Activated naive CD8-positive, alpha-beta T cell treated with anti-CD3 and anti-CD28 coated beads for 36 hours (primary cell): Measurements from ENCODE around the gene TIGD3. TPM values are rescaled to one million over a fixed set of nuclear protein-coding genes. Genes with fewer than 3 reads are reported as not detected.

Experiments
- DNase-seq: peaks from one replicate; pipeline ENCODE4 v3.0.0; 2021
- H3K27ac Mint-ChIP-seq: one replicate; pipeline ENCODE4 v1.8.0; 2022; ENCODE audit warnings: mild to moderate bottlenecking, moderate library complexity, mixed read lengths
- H3K27me3 Mint-ChIP-seq: one replicate; pipeline ENCODE4 v1.8.0; 2022; ENCODE audit warnings: mild to moderate bottlenecking, mixed read lengths
- H3K36me3 Mint-ChIP-seq: one replicate; pipeline ENCODE4 v1.8.0; 2021; ENCODE audit warnings: mild to moderate bottlenecking, mixed read lengths
- H3K4me1 Mint-ChIP-seq: one replicate; pipeline ENCODE4 v1.8.0; 2021; ENCODE audit warnings: mixed read lengths
- H3K4me3 Mint-ChIP-seq: one replicate; pipeline ENCODE4 v1.8.0; 2022; ENCODE audit warnings: mild to moderate bottlenecking, moderate library complexity, mixed read lengths
- H3K9me3 Mint-ChIP-seq: one replicate; pipeline ENCODE4 v1.8.0; 2022; ENCODE audit warnings: mixed read lengths
- total RNA-seq, 2 experiments: library from RNA; stranded (reverse); gene quantifications; one replicate each; pipeline ENCODE4 v1.2.3, GENCODE V29; 2021

Gene TIGD3
- under 1 TPM; 0.49 to 0.54 TPM for total RNA-seq

DNA sequence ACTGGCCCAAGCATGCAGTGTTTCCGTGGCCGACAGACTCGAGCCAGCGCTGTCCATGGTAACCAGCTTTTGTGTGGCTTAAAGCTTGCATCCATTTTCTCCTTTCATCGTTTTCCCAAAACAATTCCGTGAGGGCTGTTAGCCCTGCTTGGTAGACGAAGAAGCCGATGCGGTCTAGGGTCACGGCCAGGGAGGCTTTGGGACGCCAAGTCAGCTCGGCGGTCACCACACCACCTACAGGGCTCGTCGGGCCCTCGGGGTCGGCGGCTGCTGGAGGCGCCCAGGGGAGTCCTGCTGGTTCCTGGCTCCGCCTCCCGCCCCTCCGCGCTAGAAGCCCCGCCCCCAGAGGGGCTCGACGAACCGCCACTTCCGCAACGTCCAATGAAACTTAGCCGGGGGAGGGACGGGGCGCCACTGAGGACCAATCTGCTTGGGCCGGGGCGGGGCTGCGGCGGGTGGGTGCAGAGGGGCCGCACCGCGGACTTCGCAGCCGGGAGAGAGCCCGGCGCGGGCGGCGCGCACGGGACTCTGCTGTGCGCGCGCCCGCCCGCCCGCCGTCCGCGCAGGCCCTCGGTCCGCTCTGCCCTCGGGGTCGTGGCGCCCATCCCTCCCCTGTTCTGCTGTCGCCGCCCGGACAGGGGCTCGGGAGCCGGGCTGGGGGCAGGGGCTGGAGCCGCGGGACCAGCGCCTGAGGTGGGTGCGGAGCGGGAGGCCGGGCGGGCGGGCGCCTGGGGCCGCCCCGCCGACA is at the start of gene TIGD3:
TIGD3 (plus strand) TSS at position 487 of the 748 bp plus-strand sequence. CDS start 1,058 bp downstream, outside the sequence.
- Mint-ChIP-seq H3K9me3 (no peaks in the 10 kb centered on the region), H3K4me1 (peaks cover 10% of the 10 kb centered on the region), H3K27ac (peak within 1 kb of the TSS; percentile 67), H3K36me3 (no peaks in the 10 kb centered on the region), H3K4me3 (peak within 1 kb of the TSS; percentile 89), H3K27me3 (no peaks in the 10 kb centered on the region)
- peak; percentile 97 for DNase-seq

GRCh38 chr11:65305501-65306268 is 48.9 kb upstream of the TIGD3 start:
- no peaks in the 10 kb centered on the region for H3K4me1 Mint-ChIP-seq

DNA sequence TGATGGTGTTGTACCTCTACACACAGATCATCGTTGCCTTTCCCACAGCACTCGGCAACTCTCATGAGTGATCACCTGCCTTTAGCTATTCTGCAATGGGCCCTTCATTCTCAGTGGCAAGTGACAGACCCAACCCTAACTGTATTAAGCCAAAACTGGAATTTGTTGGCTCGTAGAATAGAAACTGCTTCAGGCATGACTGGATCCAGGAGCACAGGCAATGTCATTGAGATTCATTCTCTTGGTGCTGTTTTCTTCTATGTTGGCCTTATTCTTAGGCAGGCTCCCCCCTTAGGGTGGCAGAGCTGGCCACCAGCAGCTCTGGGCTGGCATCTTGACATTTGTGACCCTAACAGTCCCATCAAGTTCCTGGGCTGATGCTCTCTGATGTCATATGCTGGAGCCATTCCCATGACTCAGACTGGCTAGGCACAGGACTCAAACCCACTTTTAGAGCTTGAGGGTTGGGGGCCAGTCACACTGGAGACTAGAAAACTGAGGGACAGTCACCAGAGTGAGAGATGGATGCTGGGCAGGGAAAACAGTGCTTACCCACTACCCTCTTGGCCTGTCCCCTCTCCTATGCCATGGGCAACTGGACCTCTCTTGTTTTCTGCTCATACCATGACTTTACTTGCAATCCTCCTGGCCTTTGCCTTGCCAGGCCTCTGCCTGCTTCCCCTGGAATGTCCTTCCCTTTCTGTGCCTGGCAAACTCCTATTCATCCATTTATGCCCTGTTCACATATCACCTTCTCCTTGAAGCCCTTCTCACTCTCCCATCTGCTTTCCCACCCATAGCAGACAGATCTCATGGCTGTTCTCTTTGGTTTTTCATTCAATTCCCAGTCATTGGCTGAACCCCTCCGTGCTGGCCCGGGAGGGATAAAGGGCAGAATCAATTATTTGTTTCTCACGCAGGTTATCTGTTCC is 47.0 kb upstream of the TIGD3 start:
- no peaks in the 10 kb centered on the region for H3K4me1 Mint-ChIP-seq
- H3K9me3 Mint-ChIP-seq = no peaks in the 10 kb centered on the region
- H3K27me3 Mint-ChIP-seq = no peaks in the 10 kb centered on the region
- H3K4me3 Mint-ChIP-seq = no peak overlapping the region
- DNase-seq = no peak
- H3K36me3 Mint-ChIP-seq = peaks cover 7% of the 10 kb centered on the region
- H3K27ac Mint-ChIP-seq = peak overlapping the region; percentile 14

More at GRCh38 chr11:65305501-65306268, 48.9 kb upstream of the TIGD3 start:
- Mint-ChIP-seq H3K27me3 (no peaks in the 10 kb centered on the region), H3K4me3 (no peak overlapping the region), H3K27ac (no peak overlapping the region), H3K9me3 (no peaks in the 10 kb centered on the region), H3K36me3 (peaks cover 7% of the 10 kb centered on the region)
- DNase-seq = no peak

DNA sequence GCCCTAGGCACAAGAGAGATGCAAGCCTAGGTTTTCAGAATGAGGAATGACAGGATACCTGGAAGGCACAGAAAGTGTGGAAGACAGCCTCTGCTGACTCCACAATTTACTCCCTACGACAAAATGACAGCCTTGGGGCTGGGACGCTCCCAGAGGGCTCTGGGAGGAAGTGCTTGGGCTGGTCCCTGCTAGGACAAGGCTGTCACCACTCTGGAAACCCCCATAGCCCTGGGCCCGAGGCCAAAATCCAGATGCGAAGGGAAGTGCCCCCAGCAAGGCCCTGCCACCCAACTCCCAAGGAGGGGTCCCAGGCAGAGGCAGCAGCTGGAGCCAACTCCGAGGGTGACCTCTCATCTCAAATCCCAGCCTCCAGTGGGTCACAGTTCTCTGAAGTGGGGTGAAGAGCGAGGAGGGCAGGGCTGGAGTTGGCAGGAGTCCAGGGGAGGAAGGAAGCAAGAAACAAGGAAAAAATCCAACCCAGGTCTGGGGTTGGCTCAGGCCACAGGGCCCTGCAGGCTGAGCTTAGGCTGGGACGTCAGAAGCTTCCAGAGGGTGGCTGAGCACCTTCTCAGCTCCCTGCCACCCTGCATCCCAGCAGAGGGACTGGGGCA is 46.2 kb upstream of the TIGD3 start:
- Mint-ChIP-seq H3K27me3 (no peaks in the 10 kb centered on the region), H3K4me1 (no peaks in the 10 kb centered on the region), H3K9me3 (no peaks in the 10 kb centered on the region), H3K4me3 (no peak overlapping the region), H3K27ac (no peak overlapping the region), H3K36me3 (peaks cover 7% of the 10 kb centered on the region)
- no peak for DNase-seq

DNA sequence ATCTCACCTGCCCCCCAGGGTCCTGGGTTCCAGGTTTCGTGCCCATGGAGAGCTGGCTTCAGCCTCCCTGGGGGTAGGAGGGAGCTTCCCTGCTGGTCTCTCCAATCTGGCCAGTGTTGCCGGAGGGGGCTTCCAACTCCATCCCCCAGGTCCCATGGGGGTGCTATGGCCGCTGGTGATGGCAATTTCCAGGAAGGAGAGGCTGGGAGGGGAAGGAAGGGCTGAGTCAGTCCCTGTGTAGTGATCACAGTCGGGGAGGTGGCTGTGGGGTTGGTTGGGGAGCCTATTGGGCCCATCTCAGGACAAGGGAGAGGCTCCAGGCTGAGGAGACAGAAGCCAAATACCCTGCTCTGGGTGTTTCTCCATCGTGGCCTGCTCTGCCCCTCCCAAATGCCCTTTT is 45.5 kb upstream of the TIGD3 start:
- Mint-ChIP-seq H3K4me1 (no peaks in the 10 kb centered on the region), H3K27ac (no peak overlapping the region), H3K27me3 (peaks cover 4% of the 10 kb centered on the region), H3K4me3 (no peak overlapping the region), H3K36me3 (peaks cover 2% of the 10 kb centered on the region), H3K9me3 (no peaks in the 10 kb centered on the region)
- no peak for DNase-seq

DNA sequence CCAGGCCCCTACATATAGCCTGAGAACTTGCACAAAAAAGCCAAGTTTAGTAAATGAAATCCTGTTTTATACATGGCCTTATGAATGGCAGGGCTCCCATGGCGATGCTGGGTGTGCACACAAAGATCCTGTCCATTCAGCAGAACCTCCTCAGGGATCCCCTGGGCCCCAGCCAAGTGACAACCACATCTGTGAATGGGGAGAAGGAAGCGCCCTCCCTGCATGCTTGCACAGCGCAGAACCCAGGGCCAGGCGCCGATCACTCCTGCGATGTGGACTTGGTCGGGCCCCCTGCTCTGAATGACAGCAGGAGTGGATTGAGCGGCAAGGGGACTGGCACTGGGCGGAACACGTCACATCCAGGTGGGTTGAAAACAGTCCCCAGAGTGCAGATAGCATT is 44.3 kb upstream of the TIGD3 start:
- peaks cover 8% of the 10 kb centered on the region for H3K27me3 Mint-ChIP-seq
- no peaks in the 10 kb centered on the region for H3K36me3 Mint-ChIP-seq
- no peak overlapping the region for H3K4me3 Mint-ChIP-seq
- no peaks in the 10 kb centered on the region for H3K9me3 Mint-ChIP-seq
- no peaks in the 10 kb centered on the region for H3K4me1 Mint-ChIP-seq
- H3K27ac Mint-ChIP-seq = no peak overlapping the region
- no peak for DNase-seq

DNA sequence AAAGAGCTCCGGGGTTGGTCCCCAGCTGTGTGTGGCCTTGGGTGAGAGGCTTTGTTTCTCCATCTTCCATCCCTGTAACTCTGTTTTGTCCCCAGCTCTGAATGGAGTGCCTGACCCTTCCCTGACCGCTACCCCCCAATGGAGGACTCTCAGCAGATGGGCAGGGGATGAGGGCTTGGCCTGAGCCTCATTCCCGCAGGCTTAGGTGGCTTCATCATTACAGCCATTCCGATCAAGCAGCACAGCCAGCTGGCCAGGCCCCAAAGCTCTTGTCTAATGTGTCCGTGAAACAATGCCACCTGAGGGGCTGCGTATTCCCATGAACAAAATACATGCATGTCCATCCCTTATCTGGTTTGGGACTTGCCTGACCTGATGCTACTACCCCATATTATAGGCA is 43.8 kb upstream of the TIGD3 start:
- Mint-ChIP-seq H3K4me1 (no peaks in the 10 kb centered on the region), H3K36me3 (no peaks in the 10 kb centered on the region), H3K27ac (no peak overlapping the region), H3K27me3 (peaks cover 8% of the 10 kb centered on the region), H3K4me3 (no peak overlapping the region), H3K9me3 (no peaks in the 10 kb centered on the region)
- DNase-seq = no peak

- peaks cover 12% of the 10 kb centered on the region for H3K27me3 Mint-ChIP-seq
- H3K4me3 Mint-ChIP-seq = no peak overlapping the region
- H3K36me3 Mint-ChIP-seq = no peaks in the 10 kb centered on the region
- no peak for DNase-seq
- peaks cover 2% of the 10 kb centered on the region for H3K4me1 Mint-ChIP-seq
- H3K27ac Mint-ChIP-seq = no peak overlapping the region
- H3K9me3 Mint-ChIP-seq = no peaks in the 10 kb centered on the region
Measured at GRCh38 chr11:65311170-65311678, 43.3 kb upstream of the TIGD3 start.

GRCh38 chr11:65314501-65315203 is 39.9 kb upstream of the TIGD3 start, which contains the start of gene CDC42EP2:
Gene CDC42EP2 (plus strand): TSS chr11:65314866. CDS start chr11:65320899, 6,033 bp downstream.
- Mint-ChIP-seq H3K9me3 (no peaks in the 10 kb centered on the region), H3K27me3 (peaks cover 13% of the 10 kb centered on the region)

GRCh38 chr11:65315204-65315865 is 39.2 kb upstream of the TIGD3 start:
- Mint-ChIP-seq H3K4me3 (peak overlapping the region; percentile 72), H3K9me3 (no peaks in the 10 kb centered on the region), H3K27ac (no peak overlapping the region), H3K27me3 (peaks cover 13% of the 10 kb centered on the region), H3K4me1 (peaks cover 2% of the 10 kb centered on the region), H3K36me3 (no peaks in the 10 kb centered on the region)
- peak; percentile 85 for DNase-seq

More at GRCh38 chr11:65314501-65315203, 39.9 kb upstream of the TIGD3 start, which contains the start of gene CDC42EP2:
- peak; percentile 78 for DNase-seq
- H3K27ac Mint-ChIP-seq = no peak within 1 kb of the TSS
- H3K36me3 Mint-ChIP-seq = no peaks in the 10 kb centered on the region
- peaks cover 2% of the 10 kb centered on the region for H3K4me1 Mint-ChIP-seq
- H3K4me3 Mint-ChIP-seq = peak within 1 kb of the TSS; percentile 72

DNA sequence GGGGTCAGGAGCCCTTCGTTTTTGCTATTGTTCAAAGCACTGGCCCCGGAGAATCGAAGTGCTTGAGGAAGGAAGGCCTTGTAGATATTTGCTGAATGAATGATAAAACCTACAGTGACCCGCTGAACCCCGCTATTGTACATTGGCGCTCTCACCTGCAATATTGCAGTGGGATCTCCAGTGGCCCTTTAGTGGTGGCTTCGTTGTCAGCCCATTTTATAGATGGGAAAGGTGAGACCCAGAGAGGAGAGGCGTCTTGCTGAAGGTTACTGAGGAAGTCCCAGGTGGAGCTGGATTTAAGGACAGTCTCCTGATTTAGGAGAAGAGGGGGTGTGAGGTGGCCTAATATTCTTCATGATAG is 38.7 kb upstream of the TIGD3 start:
- peaks cover 13% of the 10 kb centered on the region for H3K27me3 Mint-ChIP-seq

DNA sequence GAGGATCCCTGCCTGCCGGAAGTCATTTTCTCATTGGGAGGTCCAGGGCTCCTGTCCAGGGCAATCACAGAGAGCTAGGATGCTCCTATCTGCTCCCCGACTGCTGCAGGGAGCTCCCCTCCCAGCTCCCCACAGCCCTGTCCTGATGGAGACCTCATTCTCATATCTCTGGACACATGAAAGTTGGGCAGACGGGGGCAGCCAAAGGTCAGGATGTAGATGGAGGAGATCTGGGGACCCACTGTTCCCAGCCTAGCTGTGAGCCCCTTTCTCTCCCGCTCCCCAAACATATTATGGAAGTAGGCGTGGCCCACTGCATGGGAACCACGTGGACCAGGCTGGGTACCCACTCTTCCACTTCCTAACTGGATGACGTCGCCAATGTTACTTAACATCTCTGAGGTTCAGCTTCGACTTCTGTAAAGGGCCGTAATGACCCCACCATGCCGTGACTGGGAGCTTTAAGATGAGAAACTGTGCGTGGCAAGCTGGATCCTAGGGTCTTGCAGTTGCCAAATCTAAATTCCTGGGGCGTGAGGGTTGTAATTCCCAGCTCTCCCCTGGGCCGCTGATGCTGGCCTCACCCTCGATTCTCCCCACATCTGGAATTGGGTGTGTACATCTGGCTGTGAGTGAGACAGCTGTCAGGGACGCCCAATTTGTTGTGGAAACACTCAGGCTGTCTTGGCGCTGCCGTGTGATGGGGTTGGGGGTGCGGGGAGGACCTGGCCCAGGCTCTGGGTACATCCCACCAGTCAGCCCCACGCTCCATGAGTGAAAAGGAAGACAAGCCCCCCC is 38.1 kb upstream of the TIGD3 start:
- DNase-seq = no peak
- Mint-ChIP-seq H3K27me3 (peaks cover 13% of the 10 kb centered on the region), H3K4me1 (peaks cover 2% of the 10 kb centered on the region), H3K36me3 (no peaks in the 10 kb centered on the region), H3K9me3 (no peaks in the 10 kb centered on the region), H3K4me3 (peak overlapping the region; percentile 72), H3K27ac (no peak overlapping the region)

More for the DNA sequence above, 38.7 kb upstream of the TIGD3 start:
- Mint-ChIP-seq H3K9me3 (no peaks in the 10 kb centered on the region), H3K36me3 (no peaks in the 10 kb centered on the region), H3K4me1 (peaks cover 2% of the 10 kb centered on the region), H3K27ac (peak overlapping the region; percentile 0), H3K4me3 (peak overlapping the region; percentile 72)
- DNase-seq = no peak
